Stimulated activated CD8-positive, alpha-beta memory T cell treated with anti-CD3 and anti-CD28 coated beads, Interleukin-15, amount 100 ng/mL, for 1 hour (primary cell): Measurements from ENCODE around the gene SCD5.
"Not testable (repeated sequence)": the region's sequence is repeated elsewhere in the genome, so short reads cannot be mapped to it uniquely, and the experiment has no call there.

Source experiments
- DNase-seq: peaks from one replicate; pipeline ENCODE4 v3.0.0-alpha.2; 2020; ENCODE audit warnings: low read depth

SCD5 gene

GRCh38 chr4:82798168-82799005, at the start of gene SCD5:
Gene SCD5, minus strand, starts transcription at chr4:82798796. Its CDS starts 259 bp downstream, at chr4:82798537.
- DNase-seq, result peak; percentile 25

- no peak for DNase-seq
These were observed 44.0 kb upstream of the SCD5 start for GRCh38 chr4:82842593-82842992.

- no peak for DNase-seq
These were observed 41.0 kb upstream of the SCD5 start for GRCh38 chr4:82839624-82840023.

- no peak for DNase-seq
These were observed 35.2 kb upstream of the SCD5 start for GRCh38 chr4:82833696-82834313.

- DNase-seq, result not testable (repeated sequence)
These were observed 34.5 kb upstream of the SCD5 start for GRCh38 chr4:82833060-82833459.

- no peak for DNase-seq
These were observed 26.8 kb upstream of the SCD5 start for GRCh38 chr4:82825425-82825824.

- no peak for DNase-seq
These were observed 24.5 kb upstream of the SCD5 start for GRCh38 chr4:82823062-82823461.

GRCh38 chr4:82820689-82821088, 22.1 kb upstream of the SCD5 start:
- DNase-seq, result no peak

- DNase-seq, result no peak
These were observed 20.4 kb upstream of the SCD5 start for GRCh38 chr4:82818664-82819662.

GRCh38 chr4:82816874-82817273, 18.3 kb upstream of the SCD5 start:
- not testable (repeated sequence) for DNase-seq

GRCh38 chr4:82814034-82814433, 15.4 kb upstream of the SCD5 start:
- no peak for DNase-seq

- no peak for DNase-seq
These were observed 13.3 kb upstream of the SCD5 start for GRCh38 chr4:82811838-82812341.

GRCh38 chr4:82811392-82811791, 12.8 kb upstream of the SCD5 start:
- no peak for DNase-seq

GRCh38 chr4:82810176-82810575, 11.6 kb upstream of the SCD5 start:
- no peak for DNase-seq

GRCh38 chr4:82809619-82810018, 11.0 kb upstream of the SCD5 start:
- no peak for DNase-seq

- no peak for DNase-seq
These were observed 5.2 kb upstream of the SCD5 start for GRCh38 chr4:82803746-82804145.

GRCh38 chr4:82802911-82803310, 4.3 kb upstream of the SCD5 start:
- DNase-seq, result no peak

GRCh38 chr4:82801910-82802521, 3.4 kb upstream of the SCD5 start:
- DNase-seq, result no peak

GRCh38 chr4:82799006-82799881, 648 bp upstream of the SCD5 start:
- no peak for DNase-seq

GRCh38 chr4:82797405-82798111, 1.0 kb downstream of the SCD5 start:
- DNase-seq, result no peak
